Left lung (tissue), 8 donors: Measurements from ENCODE around the gene CETN1. TPM values are rescaled to one million over a fixed set of nuclear protein-coding genes. Genes with fewer than 3 reads are reported as not detected.

Source experiments
- polyA plus RNA-seq, 6 donors: library from polyadenylated mRNA; unstranded; fragments of 120-200 nt; gene quantifications; one replicate each; pipeline ENCODE4 v1.2.1, GENCODE V29; 2013; ENCODE audit not compliant: insufficient read length in 6 of 6
- total RNA-seq, 2 donors: library from RNA; stranded (reverse); fragmentation: NEBNext Ultra II Directional; extraction: Animal tissue kit (Norgen Biotek cat#: 25700); gene quantifications; one replicate each; pipeline ENCODE4 v1.2.1, GENCODE V29; 2021
- donor health status: DM: no; HTN: yes; CAD: no.
- donor health status: DM: no; HTN: no; CAD: no.

Gene CETN1
- total and polyA plus RNA-seq, 8 donors, result not detected

Other genes with a start within 250 kb of the CETN1 start
- 10 to 100 TPM; 32.9 to 45.2 TPM for gene COLEC12, start 79.7 kb upstream of the CETN1 start, total RNA-seq
- 100 to 1,000 TPM in 4 of 6 donors, 10 to 100 TPM in 2; 95.7 to 124 (median 109) TPM for gene COLEC12, start 79.7 kb upstream of the CETN1 start, polyA plus RNA-seq
- gene CLUL1, start 16.6 kb downstream of the CETN1 start, total RNA-seq, result 1 to 10 TPM; 1.3 to 1.4 TPM
- gene CLUL1, start 16.6 kb downstream of the CETN1 start, polyA plus RNA-seq, result 10 to 100 TPM; 12.6 to 15.4 (median 13.0) TPM
- gene TYMS, start 77.3 kb downstream of the CETN1 start, total RNA-seq, result 10 to 100 TPM; 25.9 to 39.6 TPM
- gene TYMS, start 77.3 kb downstream of the CETN1 start, polyA plus RNA-seq, result 100 to 1,000 TPM; 117 to 226 (median 151) TPM
- gene ENOSF1, start 132.2 kb downstream of the CETN1 start, total RNA-seq, result 10 to 100 TPM; 72.7 to 96.7 TPM
- gene ENOSF1, start 132.2 kb downstream of the CETN1 start, polyA plus RNA-seq, result 100 to 1,000 TPM in 5 of 6 donors, 10 to 100 TPM in 1; 91.9 to 136 (median 122) TPM
- 10 to 100 TPM; 36.9 to 41.9 TPM for gene YES1, start 231.9 kb downstream of the CETN1 start, total RNA-seq
- 10 to 100 TPM; 55.4 to 69.9 (median 62.8) TPM for gene YES1, start 231.9 kb downstream of the CETN1 start, polyA plus RNA-seq